AML-193 (cell line): ENCODE results near the gene MAGI2.

ENCODE experiments used
- DNase-seq, 2 experiments: peaks; one replicate each; lab custom pipeline; 2025; lab: John Stamatoyannopoulos, UW

Gene MAGI2

DNA sequence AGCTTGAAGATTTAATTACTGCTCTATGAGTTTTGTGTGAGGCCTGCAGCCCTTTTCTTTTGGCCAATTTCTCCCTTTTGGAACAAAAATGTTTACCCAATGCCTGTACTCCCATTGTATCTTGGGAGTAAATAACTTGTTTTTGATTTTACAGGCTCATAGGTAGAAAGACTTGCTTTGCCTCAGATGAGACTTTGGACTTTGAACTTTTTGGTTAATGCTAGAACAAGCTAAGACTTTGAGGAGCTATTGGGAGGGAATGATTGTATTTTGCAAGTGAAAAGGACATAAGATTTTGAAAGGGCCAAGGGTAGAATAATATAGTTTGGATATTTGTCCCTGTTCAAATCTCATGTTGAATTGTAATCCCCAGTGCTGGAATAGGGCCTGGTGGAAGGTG lies 152.0 kb downstream of the MAGI2 start:
- no peak for DNase-seq

DNA sequence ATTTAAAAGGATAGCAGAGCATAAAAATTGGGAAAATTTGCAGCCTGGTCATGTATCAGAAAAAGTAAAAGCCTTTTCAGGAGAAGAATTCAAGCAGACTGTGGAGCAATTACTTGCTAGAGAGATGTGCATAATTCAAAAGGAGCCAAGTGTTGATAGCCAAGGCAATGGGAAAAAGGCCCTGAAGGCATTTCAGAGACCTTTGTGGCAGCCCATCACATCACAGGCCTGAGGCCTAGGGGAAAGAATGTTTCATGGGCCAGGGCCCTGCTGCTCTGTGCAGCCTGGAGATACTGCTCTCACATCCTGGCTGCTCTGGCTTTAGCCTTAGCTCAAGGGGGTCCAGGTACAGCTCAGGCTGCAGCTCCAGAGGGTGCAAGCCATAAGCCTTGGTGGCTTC lies 152.9 kb downstream of the MAGI2 start:
- DNase-seq = no peak

DNA sequence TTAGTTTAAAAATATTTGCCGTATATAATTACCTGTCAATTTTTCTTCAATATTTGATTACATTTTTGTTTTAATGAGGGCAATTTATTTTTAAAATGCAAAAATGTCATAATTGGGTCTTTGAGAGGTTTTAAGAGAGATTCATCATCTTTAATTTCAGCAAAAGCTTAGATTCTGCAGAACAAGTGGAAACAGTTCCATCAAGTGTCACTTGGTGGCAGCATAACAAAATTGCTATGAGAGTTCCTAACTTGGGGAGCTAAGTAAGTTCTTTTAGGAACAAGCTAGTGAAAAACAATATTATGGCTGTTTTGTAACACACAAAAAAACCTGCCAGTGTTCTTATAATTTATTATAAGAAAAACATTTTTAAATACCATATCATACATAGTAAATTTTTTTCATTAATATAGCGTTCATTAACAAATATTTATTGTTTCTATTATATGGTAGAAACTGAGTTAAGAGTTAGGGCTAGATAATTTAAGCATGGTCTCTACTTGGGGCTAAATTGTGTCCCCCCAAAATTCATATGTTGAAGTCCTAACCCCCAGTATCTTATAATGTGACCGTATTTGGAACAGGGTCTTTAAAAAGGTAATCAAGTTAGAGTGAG lies 155.2 kb downstream of the MAGI2 start:
- DNase-seq = peak; percentile 16 to 35

DNA sequence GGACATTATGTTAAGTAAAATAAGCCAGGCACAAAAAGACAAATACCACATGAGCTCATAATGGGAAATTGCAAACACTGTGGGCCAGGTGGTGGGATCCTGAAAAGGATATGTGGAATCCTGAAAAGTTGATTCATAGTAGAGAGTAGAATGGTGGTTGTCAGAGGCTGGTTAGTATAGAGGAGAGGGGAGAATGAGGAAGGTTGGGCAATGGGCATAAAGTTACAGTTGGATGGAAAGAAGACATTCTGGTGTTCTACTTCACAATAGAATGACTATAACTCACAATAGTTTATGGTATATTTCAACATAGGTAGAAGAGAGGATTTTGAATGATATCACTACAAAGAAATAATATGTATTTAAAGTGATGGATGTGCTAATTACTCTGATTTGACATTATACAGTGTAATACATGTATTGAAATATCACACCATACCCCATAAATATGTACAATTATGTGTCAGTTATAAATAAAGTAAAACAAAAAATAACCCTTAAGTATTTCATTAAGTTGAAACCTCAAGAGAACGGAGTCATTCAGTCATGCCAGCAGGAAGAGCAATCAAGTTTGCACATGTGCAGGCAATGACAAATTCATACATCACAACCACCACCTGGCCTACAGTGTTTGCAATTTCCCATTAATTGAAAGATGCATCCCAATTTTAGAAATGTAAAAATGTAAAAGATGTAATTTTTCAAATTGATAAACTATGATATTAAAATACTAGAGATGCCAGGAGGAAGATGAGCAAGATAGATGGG lies 156.7 kb downstream of the MAGI2 start:
- no peak for DNase-seq

DNA sequence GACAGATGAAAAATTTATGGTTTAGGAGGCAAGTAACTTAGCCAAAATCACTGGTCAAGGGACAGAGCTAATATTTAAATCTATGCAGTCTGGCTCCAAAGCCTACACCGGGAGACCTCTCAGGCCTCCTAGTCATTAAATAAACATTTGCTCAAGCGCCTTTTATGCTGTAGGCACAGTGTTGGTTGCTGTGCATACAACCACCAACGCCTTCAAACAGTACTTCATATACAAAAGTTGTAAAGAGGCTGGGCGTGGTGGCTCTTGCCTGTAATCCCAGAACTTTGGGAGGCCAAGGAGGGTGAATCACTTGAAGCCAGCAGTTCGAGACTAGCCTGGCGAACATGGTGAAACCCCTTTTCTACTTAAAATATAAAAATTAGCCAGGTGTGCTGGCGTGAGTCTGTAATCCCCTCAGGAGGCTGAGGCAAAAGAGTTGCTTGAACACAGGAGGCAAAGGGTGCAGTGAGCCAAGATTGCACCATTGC lies 159.8 kb downstream of the MAGI2 start:
- no peak for DNase-seq

DNA sequence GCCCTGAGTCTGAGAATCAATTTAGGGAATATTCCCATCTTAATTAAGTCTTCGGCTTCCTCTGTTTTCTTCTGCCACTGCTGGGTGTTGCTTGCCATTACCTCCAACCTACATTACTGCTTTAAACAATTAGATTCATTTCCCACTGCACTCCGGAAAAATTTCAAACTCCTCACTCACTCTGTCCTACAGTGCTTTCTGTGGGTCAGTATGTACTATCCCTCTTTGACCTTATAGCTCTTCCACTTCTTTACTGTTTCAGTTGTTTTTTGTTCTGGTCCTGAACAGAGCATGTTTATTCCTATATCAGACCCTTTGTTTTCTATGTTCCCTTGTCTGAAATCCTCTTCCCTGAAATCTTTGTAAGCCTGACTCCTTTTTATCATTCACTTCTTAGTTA lies 160.6 kb downstream of the MAGI2 start:
- DNase-seq = no peak

DNA sequence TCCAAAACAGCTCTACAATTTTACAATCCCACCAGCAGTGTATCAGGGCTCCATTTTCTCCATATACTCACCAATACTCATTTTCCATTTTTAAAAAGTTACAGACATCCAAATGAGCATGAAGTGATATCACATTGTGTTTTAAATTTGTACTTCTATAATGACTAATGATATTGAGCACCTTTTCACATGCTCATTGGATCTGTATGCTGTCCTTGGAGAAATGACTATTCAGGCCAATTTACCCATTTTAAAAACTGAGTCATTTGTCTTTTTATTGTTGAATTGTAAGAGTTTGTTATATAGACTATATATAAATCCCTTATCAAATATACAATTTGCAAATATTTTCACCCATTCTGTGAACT lies 162.0 kb downstream of the MAGI2 start:
- no peak for DNase-seq

DNA sequence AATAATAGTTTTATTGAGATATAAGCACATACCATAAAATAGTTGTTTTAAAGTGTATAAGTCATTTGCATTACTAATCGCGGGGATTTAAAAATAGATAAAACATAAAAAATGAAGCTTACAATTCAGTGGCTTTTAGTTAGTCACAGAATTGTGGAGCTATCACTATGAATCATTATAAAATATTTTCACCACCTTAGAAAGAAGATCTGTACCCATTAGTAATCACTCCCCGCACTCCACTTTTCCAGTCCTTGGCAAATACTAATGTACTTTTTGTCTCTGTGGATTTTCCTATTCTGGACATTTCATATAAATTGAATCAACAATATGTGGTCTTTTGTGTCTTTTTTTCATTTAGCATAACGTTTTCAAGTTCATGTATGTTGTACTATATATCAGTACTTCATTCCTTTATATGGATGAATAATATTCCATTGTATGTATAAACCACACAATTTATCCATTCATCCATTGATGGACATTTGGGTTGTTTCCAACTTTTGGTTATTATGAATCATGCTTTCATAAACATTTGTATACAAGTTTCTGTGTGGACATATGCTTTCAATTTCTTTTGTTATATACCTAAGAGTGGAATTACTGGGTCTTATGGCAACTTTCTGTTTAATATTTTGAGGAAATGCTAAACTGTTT lies 162.5 kb downstream of the MAGI2 start:
- DNase-seq = no peak

DNA sequence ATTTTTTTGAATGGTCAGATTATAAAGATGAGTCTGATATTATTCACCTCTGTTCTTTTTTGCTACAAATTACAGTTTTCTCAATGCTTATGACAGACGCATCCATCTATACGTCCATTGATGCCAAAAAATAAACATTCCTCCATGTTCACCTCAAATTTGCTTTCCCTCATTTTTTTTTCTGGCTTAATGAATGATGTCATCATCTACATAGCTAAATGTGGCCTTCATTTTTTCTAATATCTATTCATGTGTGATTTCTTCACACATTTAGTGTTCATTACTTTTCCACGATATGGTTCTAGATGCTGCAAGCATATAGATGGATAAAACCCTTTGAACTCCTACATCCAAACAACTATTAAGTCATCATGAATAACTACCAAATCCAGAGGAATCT lies 163.1 kb downstream of the MAGI2 start:
- no peak for DNase-seq

DNA sequence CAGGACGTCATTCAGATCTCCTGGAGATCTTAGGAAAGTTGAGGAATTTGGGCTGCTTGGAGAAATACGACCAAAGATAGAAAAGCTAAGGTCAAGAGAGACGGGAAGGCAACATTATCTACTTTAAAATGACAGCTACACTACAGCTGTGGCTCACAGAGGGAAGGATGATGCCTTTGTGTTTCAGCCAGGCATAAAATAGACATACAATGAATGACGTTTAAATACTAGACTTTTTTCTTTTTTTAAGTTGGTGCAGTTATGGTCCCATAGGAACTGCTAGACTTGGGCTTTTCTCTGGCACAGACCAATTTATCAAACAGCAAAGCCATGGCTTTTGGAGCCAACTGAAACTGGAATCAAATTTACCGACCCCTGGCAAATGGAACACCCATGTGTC lies 164.8 kb downstream of the MAGI2 start:
- DNase-seq = no peak

DNA sequence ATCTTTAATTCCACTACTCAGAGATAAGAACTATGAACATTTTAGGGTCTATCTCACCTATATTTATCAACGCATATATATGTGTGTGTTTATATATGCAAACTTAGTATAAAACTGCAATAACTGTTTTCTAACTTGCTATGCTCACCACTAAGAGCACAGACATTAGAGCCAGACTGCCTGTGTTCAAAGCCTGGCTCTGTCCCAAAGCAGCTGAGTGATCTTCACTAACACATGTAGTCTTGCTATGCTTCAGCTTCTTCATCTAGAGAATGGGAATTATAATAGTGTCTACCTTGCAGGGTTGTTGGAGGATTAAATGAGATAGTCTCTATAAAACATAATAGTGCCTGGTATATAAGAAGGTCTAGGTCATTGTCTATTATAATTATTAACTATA lies 165.5 kb downstream of the MAGI2 start:
- DNase-seq = no peak

DNA sequence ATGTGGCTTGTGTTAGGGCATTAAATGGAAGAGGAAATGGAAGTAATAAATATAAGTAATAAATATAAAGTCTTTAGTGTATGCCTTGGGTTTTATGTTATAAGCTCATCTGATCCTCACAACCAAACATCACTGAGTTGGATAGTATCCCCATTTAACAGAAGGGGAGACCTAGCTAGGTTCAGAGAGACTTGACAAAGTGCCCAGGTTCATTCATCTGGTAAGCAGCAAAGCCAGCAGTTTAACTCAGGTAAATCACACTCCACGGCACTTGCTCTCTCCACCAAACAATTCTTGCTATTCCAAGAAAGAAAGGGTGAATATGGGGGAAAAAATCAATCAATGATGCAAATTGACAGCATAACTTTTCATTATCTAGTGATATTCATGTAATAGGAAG lies 167.3 kb downstream of the MAGI2 start:
- DNase-seq = no peak

DNA sequence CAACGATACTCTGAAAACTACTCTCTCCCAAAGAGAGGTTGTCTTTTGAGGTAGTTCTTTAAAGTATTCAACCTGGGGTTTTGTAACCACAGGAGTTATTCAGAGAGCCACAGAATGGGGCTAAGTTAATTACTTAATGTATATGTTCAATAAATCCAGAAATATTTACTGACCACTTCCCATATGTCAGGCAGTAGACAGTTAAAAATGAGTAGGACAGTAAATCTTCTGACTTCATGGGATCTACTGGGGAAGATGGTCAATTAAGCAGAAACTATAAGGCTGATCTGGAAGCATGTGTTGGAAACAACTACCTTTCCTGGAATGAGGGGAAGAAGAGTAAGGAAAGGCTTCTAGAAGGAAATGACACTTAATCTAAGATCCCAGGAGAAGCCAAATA lies 167.7 kb downstream of the MAGI2 start:
- DNase-seq = no peak

DNA sequence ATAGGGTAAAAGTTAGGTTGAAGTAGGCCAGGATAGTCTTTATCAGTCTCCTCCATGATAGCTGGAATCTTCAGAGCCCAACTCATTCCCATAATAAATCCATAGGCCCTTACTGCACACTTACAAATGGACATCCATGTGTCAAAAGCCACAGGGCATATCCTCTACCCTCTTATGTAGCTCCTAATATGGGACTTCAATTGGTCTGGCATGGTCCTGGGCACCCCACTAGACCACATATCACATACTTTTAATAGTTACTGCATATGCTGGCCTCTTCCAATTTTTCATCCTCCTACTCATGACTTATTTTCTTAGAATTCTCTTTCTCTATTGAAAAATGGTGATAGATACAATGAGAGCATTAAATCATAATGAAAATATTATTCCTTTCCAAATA lies 169.3 kb downstream of the MAGI2 start:
- no peak for DNase-seq

DNA sequence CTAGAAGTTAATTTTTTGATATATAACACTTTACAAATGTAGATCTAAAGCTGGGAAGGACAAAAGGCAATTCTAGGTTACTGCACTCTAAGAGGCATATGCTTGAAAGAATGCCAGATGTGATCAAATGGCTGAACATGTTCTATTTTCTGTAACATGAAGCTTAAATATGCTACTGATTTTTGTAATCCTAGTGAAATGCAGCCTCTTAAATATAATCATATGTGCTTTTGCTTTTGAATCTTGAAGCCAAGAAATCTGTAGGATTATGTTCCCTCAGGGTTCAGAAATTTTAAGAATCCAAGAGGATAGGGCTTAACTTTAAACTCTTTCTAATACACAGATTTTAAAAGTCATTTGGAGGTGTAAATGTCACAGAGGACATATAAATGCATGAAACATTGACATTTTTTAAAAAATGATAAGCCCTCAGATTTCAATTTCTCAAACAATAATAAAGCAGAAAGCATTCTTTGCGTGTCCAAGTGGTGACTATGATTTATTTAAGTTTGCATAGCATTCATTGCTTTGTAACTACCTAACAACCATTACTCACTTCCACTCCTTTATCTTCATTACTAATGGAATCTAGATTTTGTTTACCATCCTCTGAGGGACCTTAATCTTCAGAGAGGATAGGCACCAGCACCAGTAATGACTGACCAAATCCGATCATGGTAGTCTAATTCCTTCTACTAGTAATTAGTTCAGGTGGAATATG lies 170.4 kb downstream of the MAGI2 start:
- DNase-seq = no peak

DNA sequence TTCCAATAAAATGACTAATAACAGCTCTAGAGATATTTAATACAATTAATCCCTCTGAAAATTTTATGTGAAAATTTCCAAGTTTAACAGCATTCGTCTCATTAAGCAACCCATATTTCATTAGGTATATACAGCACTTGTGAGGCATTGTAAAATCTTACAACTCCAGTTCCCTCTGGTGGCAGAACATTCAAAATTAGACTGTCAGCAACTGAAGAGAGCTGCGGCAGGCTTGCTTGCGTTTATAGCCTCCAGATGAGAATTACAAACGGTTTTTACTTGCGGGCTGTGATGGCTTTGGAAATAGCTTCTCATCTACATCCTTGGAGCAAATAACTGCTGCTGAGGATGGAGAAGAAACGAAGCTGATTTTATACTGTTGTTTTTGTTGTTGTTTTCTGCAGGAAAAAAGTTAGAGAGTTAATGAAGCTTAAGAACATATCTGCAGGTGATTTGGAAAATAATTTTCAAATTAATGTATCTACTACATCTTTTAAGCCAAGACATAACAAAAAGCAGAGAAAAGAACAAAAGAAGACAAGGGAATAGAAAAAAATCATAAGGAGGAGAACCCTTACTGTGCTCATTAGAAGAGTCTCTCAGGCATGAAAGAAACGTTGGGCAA lies 171.3 kb downstream of the MAGI2 start:
- DNase-seq = no peak

DNA sequence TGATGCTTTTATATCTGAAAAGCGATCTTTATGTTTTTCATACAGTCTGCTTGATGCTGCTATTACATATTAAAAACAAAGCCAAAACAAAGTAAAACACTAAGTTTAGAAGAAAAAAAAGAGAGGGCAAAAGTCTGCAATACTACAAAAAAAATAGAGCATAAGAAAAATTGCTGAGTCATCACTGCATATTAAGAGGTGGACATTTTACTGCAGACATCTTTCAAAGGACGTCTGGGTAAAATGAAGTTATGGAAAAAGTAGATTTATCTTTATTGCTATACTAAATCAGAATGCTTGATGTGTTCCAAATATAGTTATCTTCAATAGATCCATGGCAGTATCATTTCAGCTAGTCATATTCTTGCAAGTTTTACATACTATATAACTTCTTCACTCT lies 172.0 kb downstream of the MAGI2 start:
- no peak for DNase-seq

DNA sequence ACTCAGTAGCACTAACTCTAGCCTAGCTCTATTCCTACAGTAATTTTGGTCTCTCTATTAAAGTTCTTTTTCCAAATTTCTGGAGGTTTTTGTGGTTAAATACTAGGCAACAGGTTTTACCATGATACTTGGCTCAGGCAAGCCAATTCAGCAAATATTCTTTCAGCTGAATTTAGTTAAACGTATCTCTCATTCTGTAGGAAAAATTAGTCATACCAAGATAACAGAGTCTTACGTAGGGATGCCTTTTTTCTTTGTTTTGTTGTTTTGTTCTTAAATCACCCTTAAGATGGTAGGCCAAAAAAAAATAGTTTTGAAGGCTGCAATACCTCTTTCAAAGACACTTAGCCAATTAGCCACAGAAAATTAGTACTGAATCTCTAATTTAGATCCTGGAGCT lies 180.5 kb downstream of the MAGI2 start:
- no peak for DNase-seq

DNA sequence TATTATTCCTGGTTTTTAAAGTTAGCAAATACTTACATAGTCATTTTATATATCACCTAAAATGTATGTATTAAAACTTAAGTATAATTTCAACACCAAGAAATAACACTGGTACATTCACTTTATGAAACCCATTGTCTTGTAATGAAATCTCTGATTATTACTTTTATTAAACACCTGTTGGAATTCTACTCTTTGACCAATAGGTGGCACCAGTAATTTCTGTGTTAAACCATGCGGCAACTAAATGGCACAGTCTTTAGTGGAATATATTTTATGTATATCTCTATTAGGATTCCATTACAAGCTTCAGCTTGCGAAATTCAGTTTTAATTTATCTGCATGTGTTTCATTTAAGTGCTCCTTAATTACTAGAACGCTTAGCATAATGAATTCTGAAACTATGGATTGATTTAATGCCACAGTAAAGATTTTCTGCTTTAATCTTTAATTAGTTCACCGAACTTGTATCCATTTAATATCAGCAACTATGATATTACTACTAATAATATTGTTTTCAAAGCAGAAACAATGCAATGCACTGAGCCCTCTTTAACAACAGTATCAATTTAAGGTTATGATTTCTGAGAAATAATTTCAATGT lies 181.3 kb downstream of the MAGI2 start:
- peak; percentile 18 to 32 for DNase-seq

DNA sequence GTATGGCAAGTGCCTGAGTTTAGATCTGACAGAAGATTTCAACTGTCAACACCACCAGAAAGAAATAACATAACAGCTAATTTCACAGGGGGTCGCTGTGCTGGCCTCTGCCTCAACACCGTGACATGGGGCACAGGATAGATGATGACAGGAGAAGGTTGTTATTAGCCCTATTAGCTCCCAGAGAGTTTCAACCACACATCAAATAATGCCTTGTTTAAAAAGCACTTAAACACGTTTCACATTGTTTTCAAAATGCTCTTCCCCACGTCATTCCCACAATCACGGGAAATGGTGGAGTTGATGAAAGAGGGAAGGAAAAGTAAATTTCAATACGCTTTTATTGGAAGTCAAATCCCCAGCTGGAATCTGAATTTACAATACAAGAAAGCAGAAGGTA lies 184.7 kb downstream of the MAGI2 start:
- no peak for DNase-seq

DNA sequence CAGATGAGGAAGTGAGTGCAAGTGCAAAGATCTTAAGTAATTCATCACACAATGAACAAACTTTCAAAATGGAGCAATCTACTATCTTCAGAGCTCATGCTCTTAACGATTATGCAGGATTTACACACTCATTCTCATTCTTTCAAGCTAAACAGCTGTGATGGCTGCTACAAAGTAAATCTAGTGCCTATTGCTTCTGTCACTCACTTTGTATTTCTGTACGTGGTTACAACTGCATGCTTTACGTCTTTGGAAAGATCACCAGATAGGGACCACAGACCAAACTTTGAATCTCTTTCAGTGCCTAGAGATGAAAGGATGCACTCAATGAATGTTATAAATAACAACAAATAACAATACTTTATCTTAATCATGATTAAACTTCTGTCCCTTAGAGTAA lies 194.6 kb downstream of the MAGI2 start:
- no peak for DNase-seq

DNA sequence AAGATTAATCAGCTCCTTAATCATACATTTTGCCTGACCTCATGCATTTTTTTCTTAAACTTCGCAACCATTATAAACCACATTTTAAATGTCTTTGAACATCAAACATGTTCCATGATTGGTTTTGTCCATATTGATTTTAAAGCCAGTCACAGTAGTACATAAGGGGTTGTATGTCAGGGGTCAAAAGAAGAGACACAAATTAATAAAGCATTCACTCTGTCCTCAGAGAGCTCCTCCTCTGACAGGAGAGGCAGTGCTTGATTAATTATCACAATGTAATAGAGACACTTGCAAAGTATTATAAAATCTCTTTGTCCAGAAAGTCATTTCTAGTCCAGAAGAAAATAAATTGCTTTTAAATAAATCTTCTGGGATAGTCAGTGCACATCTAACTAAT lies 195.5 kb downstream of the MAGI2 start:
- no peak for DNase-seq
